Body of pancreas (tissue), 4 donors: ENCODE results near the gene XNDC1N. TPM values are rescaled to one million over a fixed set of nuclear protein-coding genes. Genes with fewer than 3 reads are reported as not detected.
"Not testable (repeated sequence)": the region's sequence is repeated elsewhere in the genome, so short reads cannot be mapped to it uniquely, and the experiment has no call there.

Experiments
- ATAC-seq: fragments of 150-250 bp; one replicate; pipeline ENCODE4 v1.9.1; 2016
- DNase-seq, 4 donors: peaks; one replicate each; pipeline ENCODE4 v3.0.0-alpha.2; 2019
- H3K27ac ChIP-seq, 4 donors: fragments of 200-600 bp; sonication (generic); 1 replicate in 3 of 4; 2 replicates in 1 of 4; pipeline versions ENCODE4 v1.5.1 to v1.6.1; 2016 to 2019; ENCODE audit warnings: mild to moderate bottlenecking in 1 of 4, mixed read lengths in 1 of 4, moderate library complexity in 1 of 4
- H3K27me3 ChIP-seq, 2 donors: fragments of 200-600 bp; sonication (generic); one replicate each; pipeline ENCODE4 v1.6.0; 2016; ENCODE audit warnings: mild to moderate bottlenecking in 1 of 2
- H3K36me3 ChIP-seq, 2 donors: fragments of 200-600 bp; sonication (generic); replicated peaks in 1 of 2; 2 replicates each; pipeline ENCODE4 v1.5.1; 2016; ENCODE audit warnings: low read depth in 2 of 2; ENCODE audit not compliant: insufficient read depth in 1 of 2
- H3K4me1 ChIP-seq: fragments of 200-600 bp; sonication (generic); one replicate; pipeline ENCODE4 v1.6.0; 2016
- H3K4me3 ChIP-seq, 2 donors: fragments of 200-600 bp; sonication (generic); 1 replicate in 1 of 2; 2 replicates in 1 of 2; pipeline ENCODE4 v1.5.1; 2016 to 2019
- H3K9me3 ChIP-seq, 3 donors: fragments of 200-600 bp; sonication (generic); 1 replicate in 2 of 3; 2 replicates in 1 of 3; pipeline ENCODE4 v1.5.1; 2016
- POLR2A ChIP-seq, 3 donors: fragments of 450-650 bp; IDR thresholded peaks; one replicate each; pipeline ENCODE4 v1.6.1; 2016; ENCODE audit warnings: antibody characterized with exemption in 3 of 3, mild to moderate bottlenecking in 2 of 3
- WGBS, 2 donors: methylation state at CpG; one replicate each; pipeline ENCODE4 v1.1.5; 2017; 5-methylcytosine and 5-hydroxymethylcytosine counted together
- intact Hi-C: fragments of 100-400 bp; cut with DNase I; formaldehyde crosslinking; loops from one replicate; pipeline ENCODE4 v1.15.1; 2023
- total RNA-seq, 2 donors: library from RNA; depleted of rRNA; stranded (reverse); fragments of >200 nt; gene quantifications; one replicate each; pipeline ENCODE4 v1.1.0, GENCODE V29; 2016
- TF ChIP-seq, protein P1 (sequence below), 7 experiments: fragments of 450-650 bp in 4 of 7; fragments of 200-600 bp in 3 of 7; sonication (generic) in 3 of 7; IDR thresholded peaks; one replicate each; pipeline ENCODE4 v1.5.1; 2016 to 2019; ENCODE audit warnings: antibody characterized with exemption in 7 of 7

Gene XNDC1N
- total RNA-seq, 2 donors from 2014 or later, result 7.3 to 14.5 TPM

DNA sequence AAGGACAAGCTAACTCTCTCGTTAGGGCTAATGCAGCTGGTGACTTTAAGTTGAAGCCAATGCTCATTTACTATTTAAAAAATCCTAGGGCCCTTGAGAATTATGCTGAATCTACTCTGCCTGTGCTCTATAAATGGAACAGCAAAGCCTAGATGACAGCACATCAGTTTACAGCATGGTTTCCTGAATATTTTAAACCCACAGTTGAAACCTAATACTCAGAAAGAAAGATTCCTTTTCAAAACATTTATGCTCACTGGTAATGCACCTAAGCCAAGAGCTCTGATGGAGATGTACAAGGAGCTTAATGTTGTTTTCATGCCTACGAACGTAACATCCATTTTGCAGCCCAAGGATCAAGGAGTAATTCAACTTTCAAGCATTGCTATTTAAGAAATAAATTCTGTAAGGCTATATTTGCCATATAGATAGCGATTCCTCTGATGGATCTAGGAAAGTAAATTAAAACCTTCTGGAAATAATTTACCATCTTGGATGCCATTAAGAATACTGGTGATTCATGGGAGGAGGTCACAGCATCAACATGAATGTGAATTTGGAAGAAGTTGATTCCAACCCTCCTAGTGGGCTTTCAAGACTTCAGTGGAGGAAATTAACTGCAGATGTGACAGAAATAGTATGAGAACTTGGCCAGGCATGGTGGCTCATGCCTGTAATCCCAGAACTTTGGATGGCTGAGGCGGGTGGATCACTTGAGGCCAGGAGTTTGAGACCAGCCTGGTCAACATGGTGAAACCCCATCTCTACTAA, 14.5 kb downstream of the XNDC1N start:
- no peak for ATAC-seq
- 92 to 95% methylated on average over 5 of the region's 5 CpGs for WGBS, 2 donors
- H3K36me3 ChIP-seq, result peaks cover 5 to 14% of the 10 kb centered on the region in 2 donors

DNA sequence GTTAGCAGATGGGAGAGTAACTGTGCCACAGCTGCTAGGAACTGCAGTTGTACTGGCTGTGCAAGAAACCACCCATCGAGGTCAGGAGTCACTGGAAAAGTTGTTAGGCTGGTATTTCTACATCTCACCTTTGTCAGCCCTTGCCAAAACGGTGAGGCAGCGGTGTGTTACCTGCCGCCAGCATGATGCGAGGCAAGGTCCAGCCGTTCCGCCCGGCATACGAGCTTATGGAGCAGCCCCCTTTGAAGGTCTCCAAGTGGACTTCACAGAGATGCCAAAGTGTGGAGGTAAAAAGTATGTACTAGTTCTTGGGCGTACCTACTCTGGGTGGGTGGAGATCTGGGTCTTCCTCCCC, 16.4 kb downstream of the XNDC1N start:
- 71 to 75% methylated on average over 2 to 10 of the region's 10 CpGs for WGBS, 2 donors
- intact Hi-C loops, ATAC-seq, H3K27me3 ChIP-seq, H3K4me3 ChIP-seq, H3K9me3 ChIP-seq, H3K4me1 ChIP-seq, H3K27ac ChIP-seq: not testable (repeated sequence)
- peak in 1 of 4 donors; percentile 32 for DNase-seq
- peaks cover 0 to 14% of the 10 kb centered on the region in 2 donors for H3K36me3 ChIP-seq

More for the DNA sequence above, 14.5 kb downstream of the XNDC1N start:
- Histone ChIP-seq H3K9me3 (no peaks in the 10 kb centered on the region), H3K4me3 (no peak overlapping the region), H3K27ac (no peak overlapping the region), H3K4me1 (no peaks in the 10 kb centered on the region), H3K27me3 (no peaks in the 10 kb centered on the region)
- intact Hi-C loops, result no loop called here
- TF ChIP-seq, protein P1, sequence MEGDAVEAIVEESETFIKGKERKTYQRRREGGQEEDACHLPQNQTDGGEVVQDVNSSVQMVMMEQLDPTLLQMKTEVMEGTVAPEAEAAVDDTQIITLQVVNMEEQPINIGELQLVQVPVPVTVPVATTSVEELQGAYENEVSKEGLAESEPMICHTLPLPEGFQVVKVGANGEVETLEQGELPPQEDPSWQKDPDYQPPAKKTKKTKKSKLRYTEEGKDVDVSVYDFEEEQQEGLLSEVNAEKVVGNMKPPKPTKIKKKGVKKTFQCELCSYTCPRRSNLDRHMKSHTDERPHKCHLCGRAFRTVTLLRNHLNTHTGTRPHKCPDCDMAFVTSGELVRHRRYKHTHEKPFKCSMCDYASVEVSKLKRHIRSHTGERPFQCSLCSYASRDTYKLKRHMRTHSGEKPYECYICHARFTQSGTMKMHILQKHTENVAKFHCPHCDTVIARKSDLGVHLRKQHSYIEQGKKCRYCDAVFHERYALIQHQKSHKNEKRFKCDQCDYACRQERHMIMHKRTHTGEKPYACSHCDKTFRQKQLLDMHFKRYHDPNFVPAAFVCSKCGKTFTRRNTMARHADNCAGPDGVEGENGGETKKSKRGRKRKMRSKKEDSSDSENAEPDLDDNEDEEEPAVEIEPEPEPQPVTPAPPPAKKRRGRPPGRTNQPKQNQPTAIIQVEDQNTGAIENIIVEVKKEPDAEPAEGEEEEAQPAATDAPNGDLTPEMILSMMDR (IDR thresholded peaks at IDR 0.05), result no peak
- no peak for TF ChIP-seq POLR2A (IDR thresholded peaks at IDR 0.05)
- DNase-seq, result no peak

DNA sequence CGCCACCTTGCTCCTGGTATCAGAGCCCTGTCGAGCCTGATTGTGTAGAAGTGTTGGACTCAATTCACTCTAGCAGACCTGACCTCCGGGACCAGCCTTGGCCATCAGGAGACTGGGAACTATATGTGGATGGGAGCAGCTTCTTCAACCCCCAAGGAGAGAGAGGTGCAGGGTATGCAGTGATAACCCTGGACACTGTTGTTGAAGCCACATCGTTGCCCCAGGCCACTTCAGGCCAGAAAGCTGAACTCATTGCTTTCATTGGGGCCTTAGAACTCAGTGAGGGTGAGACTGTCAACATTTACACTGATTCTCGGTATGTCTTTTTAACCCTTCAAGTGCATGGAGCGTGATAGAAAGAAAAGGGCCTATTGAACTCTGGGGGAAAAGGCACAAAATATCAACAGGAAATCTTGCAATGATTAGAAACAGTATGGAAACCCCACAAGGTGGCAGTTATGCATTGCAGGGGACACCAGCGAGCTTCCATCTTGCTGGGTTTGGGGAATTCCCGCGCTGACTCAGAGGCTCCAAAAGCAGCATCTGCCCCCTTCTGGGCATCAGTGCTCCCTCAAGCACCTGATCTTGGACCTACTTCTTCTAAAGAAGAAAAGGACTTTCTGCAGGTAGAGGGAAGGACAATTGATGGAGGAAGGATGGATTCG, 16.9 kb downstream of the XNDC1N start:
- intact Hi-C loops, H3K4me3 ChIP-seq, DNase-seq, ATAC-seq, H3K27ac ChIP-seq, H3K9me3 ChIP-seq, H3K27me3 ChIP-seq, H3K4me1 ChIP-seq: not testable (repeated sequence)
- 82 to 85% methylated on average over 10 of the region's 10 CpGs for WGBS, 2 donors
- H3K36me3 ChIP-seq, result peaks cover 0 to 14% of the 10 kb centered on the region in 2 donors

DNA sequence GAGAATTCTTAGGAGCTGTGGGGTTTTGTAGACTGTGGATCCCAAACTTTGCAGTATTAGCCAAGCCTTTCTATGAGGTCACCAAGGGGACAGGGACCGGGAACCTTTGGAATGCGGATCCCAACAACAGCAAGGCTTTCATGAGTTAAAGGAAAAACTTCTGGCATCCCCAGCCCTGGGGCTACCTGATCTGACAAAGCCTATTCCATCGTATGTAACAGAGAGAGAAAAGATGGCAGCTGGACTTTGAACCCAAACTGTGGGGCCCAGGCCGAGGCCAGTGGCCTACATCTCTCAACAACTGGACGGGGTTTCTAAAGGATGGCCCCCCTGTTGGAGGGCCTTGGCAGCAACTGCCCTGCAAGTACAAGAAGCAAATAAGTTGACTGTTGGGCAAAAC, 17.6 kb downstream of the XNDC1N start:
- ATAC-seq, H3K4me1 ChIP-seq, intact Hi-C loops, H3K27me3 ChIP-seq, H3K9me3 ChIP-seq, H3K4me3 ChIP-seq, H3K27ac ChIP-seq, DNase-seq: not testable (repeated sequence)
- H3K36me3 ChIP-seq, result peaks cover 0 to 10% of the 10 kb centered on the region in 2 donors
- 82 to 94% methylated on average over 5 of the region's 5 CpGs for whole genome bisulfite sequencing, 2 donors

DNA sequence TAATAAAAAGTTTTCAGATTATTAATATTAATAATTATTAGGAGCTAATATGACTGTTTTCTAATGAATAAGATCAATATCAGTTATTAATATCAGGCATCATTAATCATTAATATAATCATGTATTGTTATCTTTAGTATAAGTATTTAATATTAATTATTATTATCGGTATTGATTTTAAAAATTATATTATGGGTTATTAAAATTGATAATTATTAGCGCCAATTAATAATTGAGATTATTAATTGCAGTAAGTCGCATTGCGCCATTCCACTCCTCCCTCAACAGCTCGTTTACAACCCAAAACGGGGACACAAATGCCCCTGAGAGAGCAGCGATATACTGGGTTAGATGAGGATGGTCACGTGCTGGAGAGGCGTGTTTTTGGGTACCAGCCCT, 20.2 kb downstream of the XNDC1N start:
- intact Hi-C loops, result no loop called here
- H3K27ac ChIP-seq, result no peak overlapping the region
- DNase-seq (no peak), ATAC-seq (no peak)
- H3K27me3 ChIP-seq, result no peaks in the 10 kb centered on the region
- H3K9me3 ChIP-seq, result no peaks in the 10 kb centered on the region
- H3K36me3 ChIP-seq, result no peaks in the 10 kb centered on the region
- no peak overlapping the region for H3K4me3 ChIP-seq
- no peaks in the 10 kb centered on the region for H3K4me1 ChIP-seq
- 80 to 85% methylated on average over 9 of the region's 9 CpGs for WGBS, 2 donors
- TF ChIP-seq POLR2A (IDR thresholded peaks at IDR 0.05), result no peak
- TF ChIP-seq, protein P1 (IDR thresholded peaks at IDR 0.05), result no peak

GRCh38 chr11:71901137-71901536, 27.3 kb downstream of the XNDC1N start:
- WGBS, 2 donors, result 88 to 90% methylated on average over 14 of the region's 14 CpGs
- intact Hi-C loops, H3K27ac ChIP-seq, H3K36me3 ChIP-seq, H3K4me3 ChIP-seq, H3K4me1 ChIP-seq, ATAC-seq, H3K9me3 ChIP-seq, H3K27me3 ChIP-seq: not testable (repeated sequence)
- DNase-seq, result peak in 1 of 4 donors; percentile 22
